OCI-LY1 (cell line): Measurements from ENCODE around the gene HSPA12A.

Source experiments
- CTCF ChIP-seq: fragments of 200-600 bp; sonication (generic), shearing (Covaris generic); IDR thresholded peaks from 2 replicates; pipeline ENCODE4 v1.5.1; 2017; ENCODE audit warnings: mild to moderate bottlenecking, antibody characterized with exemption, low read length, moderate library complexity, mixed read lengths
- EZH2 ChIP-seq: fragments of 200-600 bp; sonication (generic), shearing (Covaris generic); IDR thresholded peaks from 2 replicates; pipeline ENCODE4 v1.8.0; 2017; ENCODE audit warnings: borderline replicate concordance, mixed run types, mild to moderate bottlenecking, antibody characterized with exemption, low read length, moderate library complexity, mixed read lengths

GRCh38 chr10:116716381-116716780, 26.0 kb downstream of the HSPA12A start:
- no peak for TF ChIP-seq CTCF
- TF ChIP-seq EZH2: no peak
